Osteoblast (primary cell): ENCODE results near the gene ST3GAL6. TPM values are rescaled to one million over a fixed set of nuclear protein-coding genes. Genes with fewer than 3 reads are reported as not detected.
A peak's percentile ranks its signal among the peaks of the same experiment; 100 is the strongest.

ENCODE experiments used
- DNase-seq: peaks from one replicate; pipeline ENCODE4 v3.0.0; 2011; ENCODE audit warnings: low spot score, mixed read lengths; ENCODE audit not compliant: insufficient read length; ENCODE audit errors: missing footprints
- H2AFZ ChIP-seq: 2 replicates; pipeline ENCODE4 v1.6.0; 2011; ENCODE audit warnings: mild to moderate bottlenecking, low read length
- H3K27ac ChIP-seq: 2 replicates; pipeline ENCODE4 v1.5.1; 2011; ENCODE audit warnings: mild to moderate bottlenecking, low read depth, low read length, moderate library complexity
- H3K27me3 ChIP-seq: 2 replicates; pipeline ENCODE4 v1.6.0; 2012; ENCODE audit warnings: mild to moderate bottlenecking, control low read depth, inconsistent platforms, low read length, moderate library complexity; ENCODE audit not compliant: insufficient read depth
- H3K36me3 ChIP-seq: 2 replicates; pipeline ENCODE4 v1.5.1; 2011; ENCODE audit warnings: mild to moderate bottlenecking, low read length, control low read depth, moderate library complexity; ENCODE audit not compliant: insufficient read depth
- H3K4me1 ChIP-seq: 2 replicates; pipeline ENCODE4 v1.5.1; 2011; ENCODE audit warnings: mild to moderate bottlenecking, low read length, control low read depth, moderate library complexity; ENCODE audit not compliant: insufficient read depth
- H3K4me2 ChIP-seq: 2 replicates; pipeline ENCODE4 v1.6.0; 2011; ENCODE audit warnings: mild to moderate bottlenecking, low read length; ENCODE audit not compliant: insufficient read depth
- H3K4me3 ChIP-seq: fragments of 200-600 bp; sonication (generic); 3 replicates; pipeline ENCODE4 v1.5.1; 2012; ENCODE audit warnings: mild to moderate bottlenecking, low read length, inconsistent platforms; ENCODE audit not compliant: insufficient read depth
- H3K79me2 ChIP-seq: 2 replicates; pipeline ENCODE4 v1.6.0; 2012; ENCODE audit warnings: mild to moderate bottlenecking, low read length, control low read depth, inconsistent platforms; ENCODE audit not compliant: insufficient read depth
- H3K9me3 ChIP-seq: 2 replicates; pipeline ENCODE4 v1.5.1; 2011; ENCODE audit warnings: low read depth, low read length, control low read depth
- H4K20me1 ChIP-seq: 2 replicates; pipeline ENCODE4 v1.6.0; 2012; ENCODE audit warnings: mild to moderate bottlenecking, low read length, control low read depth; ENCODE audit not compliant: insufficient read depth
- total RNA-seq: library from RNA; depleted of rRNA; stranded (reverse); fragments of >200 nt; gene quantifications from 2 replicates; pipeline ENCODE4 v1.2.3, GENCODE V29; 2012
- TF ChIP-seq, protein P1 (sequence below): IDR thresholded peaks from 2 replicates; pipeline ENCODE4 v1.5.1; 2011; ENCODE audit warnings: mild to moderate bottlenecking, low read depth, low read length, moderate library complexity; ENCODE audit errors: extremely low read depth

Gene ST3GAL6
- total RNA-seq, 1 donor, result 2.2 TPM

- Histone ChIP-seq H3K79me2 (peaks cover 34% of the 10 kb centered on the region), H3K27me3 (peaks cover 19% of the 10 kb centered on the region), H2AFZ (peak overlapping the region; percentile 91), H3K4me1 (peaks cover 32% of the 10 kb centered on the region), H3K4me2 (peak overlapping the region; percentile 97), H3K27ac (no peak overlapping the region), H3K9me3 (no peaks in the 10 kb centered on the region), H3K4me3 (peak overlapping the region; percentile 82), H4K20me1 (peaks cover 3% of the 10 kb centered on the region), H3K36me3 (no peaks in the 10 kb centered on the region)
- no peak for DNase-seq
- TF ChIP-seq, protein P1, sequence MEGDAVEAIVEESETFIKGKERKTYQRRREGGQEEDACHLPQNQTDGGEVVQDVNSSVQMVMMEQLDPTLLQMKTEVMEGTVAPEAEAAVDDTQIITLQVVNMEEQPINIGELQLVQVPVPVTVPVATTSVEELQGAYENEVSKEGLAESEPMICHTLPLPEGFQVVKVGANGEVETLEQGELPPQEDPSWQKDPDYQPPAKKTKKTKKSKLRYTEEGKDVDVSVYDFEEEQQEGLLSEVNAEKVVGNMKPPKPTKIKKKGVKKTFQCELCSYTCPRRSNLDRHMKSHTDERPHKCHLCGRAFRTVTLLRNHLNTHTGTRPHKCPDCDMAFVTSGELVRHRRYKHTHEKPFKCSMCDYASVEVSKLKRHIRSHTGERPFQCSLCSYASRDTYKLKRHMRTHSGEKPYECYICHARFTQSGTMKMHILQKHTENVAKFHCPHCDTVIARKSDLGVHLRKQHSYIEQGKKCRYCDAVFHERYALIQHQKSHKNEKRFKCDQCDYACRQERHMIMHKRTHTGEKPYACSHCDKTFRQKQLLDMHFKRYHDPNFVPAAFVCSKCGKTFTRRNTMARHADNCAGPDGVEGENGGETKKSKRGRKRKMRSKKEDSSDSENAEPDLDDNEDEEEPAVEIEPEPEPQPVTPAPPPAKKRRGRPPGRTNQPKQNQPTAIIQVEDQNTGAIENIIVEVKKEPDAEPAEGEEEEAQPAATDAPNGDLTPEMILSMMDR, result no peak
These were observed 31.3 kb upstream of the ST3GAL6 start for GRCh38 chr3:98731720-98732285.

- peak; percentile 88 for DNase-seq
- Histone ChIP-seq H3K4me3 (peak overlapping the region; percentile 82), H4K20me1 (peaks cover 3% of the 10 kb centered on the region), H3K9me3 (no peaks in the 10 kb centered on the region), H3K27ac (no peak overlapping the region), H3K27me3 (peaks cover 19% of the 10 kb centered on the region), H2AFZ (peak overlapping the region; percentile 91), H3K79me2 (peaks cover 36% of the 10 kb centered on the region), H3K36me3 (no peaks in the 10 kb centered on the region), H3K4me1 (peaks cover 32% of the 10 kb centered on the region), H3K4me2 (peak overlapping the region; percentile 97)
- TF ChIP-seq, protein P1, result no peak
These were observed 30.7 kb upstream of the ST3GAL6 start for GRCh38 chr3:98732286-98733052.

DNA sequence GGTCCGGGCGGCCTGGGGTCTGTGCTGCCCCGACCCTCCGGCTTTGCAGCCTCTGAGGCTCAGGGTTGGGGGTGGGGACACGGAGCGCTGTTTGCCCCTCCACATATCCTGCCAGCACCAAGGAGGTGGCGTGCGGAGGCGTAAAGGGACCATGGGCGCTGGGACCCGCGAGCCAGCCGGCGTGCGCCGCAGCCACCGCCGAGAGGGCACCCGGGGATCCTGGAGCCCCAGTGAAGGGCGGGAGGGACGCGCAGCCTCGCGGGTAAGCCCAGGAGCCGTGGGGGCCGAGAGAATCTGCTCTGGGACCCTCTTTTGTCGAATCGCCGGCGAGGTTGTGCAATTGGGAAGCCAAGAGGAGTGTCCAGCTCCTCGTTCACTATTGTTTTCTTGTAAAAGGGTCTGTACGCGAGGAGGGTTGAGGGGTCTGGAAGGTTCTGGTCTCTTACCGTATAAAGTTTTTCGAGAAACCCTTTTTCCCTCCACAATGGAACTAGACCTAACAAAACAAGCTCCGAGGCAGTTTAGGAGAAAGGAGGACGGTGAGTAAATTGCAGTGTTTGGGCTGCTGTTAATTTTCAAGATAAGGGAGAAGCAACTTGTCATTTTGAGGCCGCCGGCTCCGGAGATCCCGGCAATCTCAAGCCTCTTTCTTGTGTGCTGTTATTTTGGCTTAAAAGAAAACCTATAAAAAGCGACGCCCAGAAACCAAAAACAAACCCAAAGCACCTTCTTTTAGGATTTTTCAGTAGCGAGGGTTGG lies 29.9 kb upstream of the ST3GAL6 start:
- Histone ChIP-seq H3K27ac (no peak overlapping the region), H3K4me3 (peak overlapping the region; percentile 82), H3K9me3 (no peaks in the 10 kb centered on the region), H4K20me1 (peaks cover 3% of the 10 kb centered on the region), H3K36me3 (no peaks in the 10 kb centered on the region), H3K27me3 (peaks cover 19% of the 10 kb centered on the region), H3K4me1 (peaks cover 32% of the 10 kb centered on the region), H3K79me2 (peaks cover 36% of the 10 kb centered on the region), H3K4me2 (peak overlapping the region; percentile 97), H2AFZ (peak overlapping the region; percentile 91)
- peak; percentile 86 for DNase-seq
- TF ChIP-seq, protein P1, result no peak

GRCh38 chr3:98733812-98734281 lies 29.3 kb upstream of the ST3GAL6 start:
- Histone ChIP-seq H3K4me3 (peak overlapping the region; percentile 82), H3K4me2 (peak overlapping the region; percentile 97), H3K79me2 (peaks cover 36% of the 10 kb centered on the region), H2AFZ (peak overlapping the region; percentile 91), H3K27me3 (peaks cover 19% of the 10 kb centered on the region), H3K4me1 (peaks cover 32% of the 10 kb centered on the region), H3K27ac (no peak overlapping the region), H4K20me1 (peaks cover 3% of the 10 kb centered on the region), H3K36me3 (no peaks in the 10 kb centered on the region), H3K9me3 (no peaks in the 10 kb centered on the region)
- no peak for DNase-seq
- TF ChIP-seq, protein P1, result no peak
